NCI-H1417 (cell line): ENCODE measurements around the gene DPP6.

Experiments used
- DNase-seq, 3 experiments: peaks; one replicate each; lab custom pipeline; 2025; lab: John Stamatoyannopoulos, UW

The DPP6 gene

DNA sequence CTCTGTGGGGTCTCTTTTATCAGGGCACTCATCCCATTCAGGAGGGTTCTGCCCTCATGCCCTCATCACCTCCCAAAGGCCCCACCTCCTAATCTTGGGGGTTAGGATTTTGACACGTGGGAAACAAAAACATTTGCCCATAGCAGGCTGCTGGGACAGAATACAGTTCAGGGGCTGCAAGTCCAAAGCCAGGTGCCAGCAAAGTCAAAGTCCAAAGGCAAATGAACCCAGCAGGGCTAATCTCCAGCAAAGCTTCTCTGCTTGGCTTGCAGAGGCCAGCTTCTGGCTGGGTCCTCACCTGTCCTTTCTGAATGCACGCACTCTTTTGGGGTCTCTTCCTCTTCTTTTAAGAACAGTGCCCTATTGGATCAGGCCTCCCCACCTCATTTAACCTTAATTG, 359.9 kb downstream of the DPP6 start:
- no peak for DNase-seq

DNA sequence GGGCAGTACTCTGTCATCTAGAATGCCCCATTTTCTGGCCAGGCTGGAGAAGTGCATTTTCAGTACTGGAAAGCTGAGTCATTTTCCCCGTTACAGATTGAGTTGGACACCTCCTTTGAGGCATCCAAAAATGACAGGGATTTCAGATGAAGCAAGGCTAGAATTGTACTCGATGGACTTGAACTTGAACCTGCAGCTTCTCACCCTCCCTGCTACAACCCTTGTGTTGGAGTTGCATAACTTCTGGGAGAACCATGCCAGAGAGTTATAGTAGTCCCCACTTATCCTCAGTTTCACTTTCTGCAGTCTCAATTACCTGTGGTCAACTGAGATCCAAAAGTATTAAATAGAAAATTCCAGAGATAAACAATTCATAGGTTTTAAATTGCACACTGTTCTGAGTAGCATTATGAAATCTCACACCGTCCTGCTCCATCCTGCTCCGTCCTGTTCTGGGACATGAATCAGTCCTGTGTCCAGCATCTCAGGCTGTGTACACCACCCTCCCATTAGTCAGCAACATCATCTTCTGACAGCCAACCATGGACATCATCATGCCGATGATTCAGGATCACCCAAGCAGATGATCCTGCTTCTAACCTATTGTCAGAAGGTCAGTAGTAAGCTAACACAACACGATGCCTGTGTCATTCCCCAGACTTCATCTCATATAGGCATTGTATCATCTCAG, 363.7 kb downstream of the DPP6 start:
- DNase-seq = no peak

DNA sequence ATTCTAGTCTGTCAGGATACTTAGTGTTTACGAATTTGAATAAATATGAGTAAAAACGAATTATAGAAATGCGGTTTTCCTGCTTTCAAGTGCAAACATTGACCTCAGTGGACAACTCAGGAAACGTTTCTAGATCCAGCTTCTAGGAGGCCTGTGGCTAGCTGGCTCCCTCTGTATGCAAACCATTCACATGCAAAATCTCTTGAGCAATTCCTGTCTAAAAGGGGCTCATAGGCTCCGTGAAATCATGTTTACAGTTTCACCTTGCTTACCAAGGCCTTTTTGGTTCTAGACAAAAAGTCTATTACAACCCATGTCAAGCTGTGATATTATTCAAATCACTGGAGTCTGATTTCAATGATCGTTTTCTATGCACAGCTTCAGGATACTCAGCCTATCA, 364.5 kb downstream of the DPP6 start:
- DNase-seq = no peak

DNA sequence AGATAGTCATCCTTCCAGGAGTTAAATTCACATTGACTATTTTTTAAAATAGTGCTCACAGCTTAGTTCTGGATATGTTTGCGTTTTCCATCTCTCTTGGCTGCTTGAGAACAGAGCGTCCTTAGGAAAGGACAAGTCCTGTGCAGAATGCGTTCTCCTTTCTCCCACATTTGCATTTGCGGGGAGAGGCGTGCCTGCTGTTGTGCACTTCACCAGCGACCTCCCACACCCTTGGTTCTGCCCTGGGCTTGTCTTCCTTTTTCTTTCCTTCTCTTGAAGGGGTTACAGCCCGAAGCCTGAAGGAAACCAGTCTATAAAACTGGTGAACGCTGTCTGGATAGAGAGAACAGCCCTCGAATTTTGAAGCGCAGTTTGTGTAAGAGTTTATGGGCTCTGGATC, 367.1 kb downstream of the DPP6 start:
- no peak for DNase-seq

DNA sequence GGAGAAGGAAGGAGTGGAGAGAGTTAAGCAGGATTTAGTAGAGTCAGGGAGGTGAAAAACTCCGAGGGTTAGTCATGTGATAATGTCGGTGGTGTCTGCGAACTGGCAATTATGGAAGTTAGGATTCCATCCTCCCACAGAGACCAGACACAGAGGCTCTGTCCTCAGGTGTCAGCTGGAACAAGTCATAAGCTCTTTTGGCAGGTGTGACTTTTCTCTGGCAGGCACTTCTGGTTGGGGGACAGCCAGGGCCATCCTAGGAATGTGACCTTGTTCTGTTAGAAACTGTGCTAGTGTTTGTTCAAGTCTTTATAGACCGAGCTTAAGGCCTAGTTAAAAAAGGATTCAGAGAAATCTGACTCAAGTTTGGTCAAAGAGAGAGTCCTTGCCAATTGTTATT, 371.0 kb downstream of the DPP6 start:
- no peak for DNase-seq

DNA sequence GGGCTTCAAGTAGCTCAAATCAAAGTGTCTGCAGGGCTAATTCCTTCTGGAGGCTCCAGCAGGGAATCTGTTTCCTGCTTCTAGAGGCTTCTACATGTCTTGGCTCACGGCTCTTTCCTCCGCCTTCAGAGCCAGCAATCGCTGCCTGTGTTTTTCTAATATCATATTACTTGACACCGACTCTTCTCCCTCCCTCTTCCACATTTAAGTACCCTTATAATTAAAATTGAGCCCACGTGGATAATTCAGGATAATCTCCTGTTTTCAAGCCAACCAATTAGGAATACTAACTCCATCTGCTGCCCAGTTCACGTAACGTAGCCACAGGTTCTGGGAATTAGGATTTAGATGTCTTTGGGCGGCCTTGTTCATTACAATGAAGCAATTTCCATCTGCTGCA, 372.2 kb downstream of the DPP6 start:
- peak in 1 of 3 experiments; percentile 9 for DNase-seq

DNA sequence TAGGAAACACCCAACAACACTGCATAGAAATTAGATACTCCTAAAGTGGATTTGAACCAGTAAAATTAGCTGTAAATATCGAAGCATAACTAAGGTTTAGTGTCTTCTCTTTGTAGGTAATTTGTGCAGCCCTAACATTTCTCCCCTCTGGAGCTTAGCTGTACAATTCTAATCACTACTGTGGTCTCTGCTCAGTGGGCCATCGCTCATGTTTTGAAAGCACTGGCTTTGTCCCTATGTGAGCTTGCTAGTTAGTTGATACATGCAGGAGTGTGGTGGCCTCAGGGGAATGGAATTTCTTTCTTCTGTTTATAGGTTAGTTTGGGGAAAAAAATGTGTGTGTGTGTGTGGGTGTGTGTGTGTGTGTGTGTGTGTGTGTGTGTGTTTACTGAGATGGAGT, 373.1 kb downstream of the DPP6 start:
- DNase-seq = no peak

DNA sequence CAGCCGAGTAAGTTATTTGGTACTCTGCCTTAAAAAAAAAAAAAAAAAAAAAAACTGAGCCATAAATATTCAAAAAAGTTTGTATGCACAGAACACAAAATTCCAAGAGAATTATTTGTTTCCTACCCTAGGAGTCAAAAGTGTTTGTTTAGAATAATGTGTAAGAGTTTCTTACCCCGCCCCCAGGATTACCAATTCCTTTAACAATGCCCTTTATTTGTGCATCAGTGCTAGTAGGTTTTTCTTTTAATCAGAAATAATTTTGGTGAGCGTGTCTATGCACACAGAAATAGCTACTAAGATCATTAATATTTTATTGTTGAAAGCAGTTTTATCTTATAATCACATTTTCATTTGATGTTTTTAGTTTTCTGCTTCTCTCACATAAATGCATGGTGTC, 374.6 kb downstream of the DPP6 start:
- DNase-seq = no peak

DNA sequence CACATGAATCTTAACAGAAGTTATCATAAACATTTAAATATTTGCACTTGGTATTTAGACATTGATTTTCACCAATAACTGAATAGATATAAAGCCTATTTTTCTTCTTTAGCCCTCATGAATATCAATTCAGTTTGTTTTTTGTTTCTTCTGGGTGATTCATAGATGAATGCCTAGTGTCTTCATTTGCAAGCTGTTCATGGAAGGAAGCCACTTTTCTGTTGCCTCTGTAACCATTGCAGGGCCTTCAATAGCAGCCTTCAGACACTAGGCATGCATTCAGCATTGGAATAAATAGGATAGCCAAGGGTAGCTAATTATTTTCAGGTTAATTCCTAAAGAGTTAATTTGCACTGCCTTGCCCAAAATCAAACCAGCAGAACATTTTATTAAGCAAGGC, 375.3 kb downstream of the DPP6 start:
- DNase-seq = no peak

DNA sequence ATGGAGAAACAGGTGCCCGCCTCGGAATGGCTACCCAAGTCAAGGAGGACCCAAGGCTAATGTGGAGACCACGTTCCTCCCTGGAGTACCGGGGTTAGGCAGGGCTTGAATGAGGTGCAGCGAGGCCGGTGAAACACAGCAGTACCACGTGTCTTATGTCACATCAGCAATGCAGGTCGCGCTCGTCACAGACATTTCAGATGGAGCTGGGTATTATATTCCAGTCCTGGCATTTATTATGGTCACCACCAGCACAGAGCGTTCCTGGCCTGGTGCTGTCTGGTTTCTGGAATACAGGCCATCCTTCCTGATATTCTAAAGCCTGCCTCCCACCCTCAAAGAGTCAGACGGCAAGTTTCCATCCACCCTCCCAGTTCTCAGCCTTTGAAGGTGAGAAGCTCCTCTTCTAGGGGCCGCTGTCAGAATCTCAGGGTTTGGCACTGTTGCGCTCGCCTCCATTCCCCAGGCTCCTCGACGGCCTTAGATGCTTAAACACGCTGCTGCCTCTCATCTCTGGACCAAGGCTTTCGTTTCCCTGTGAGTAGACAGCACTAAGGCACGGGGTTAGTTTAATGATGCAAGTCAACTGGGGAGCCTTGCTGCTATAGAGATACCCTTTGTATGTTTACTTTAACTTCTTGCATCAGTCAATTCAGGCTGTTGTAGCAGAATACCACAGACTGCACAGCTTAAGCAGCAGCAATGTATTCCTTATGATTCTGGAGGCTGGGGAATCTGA, 377.6 kb downstream of the DPP6 start:
- no peak for DNase-seq

DNA sequence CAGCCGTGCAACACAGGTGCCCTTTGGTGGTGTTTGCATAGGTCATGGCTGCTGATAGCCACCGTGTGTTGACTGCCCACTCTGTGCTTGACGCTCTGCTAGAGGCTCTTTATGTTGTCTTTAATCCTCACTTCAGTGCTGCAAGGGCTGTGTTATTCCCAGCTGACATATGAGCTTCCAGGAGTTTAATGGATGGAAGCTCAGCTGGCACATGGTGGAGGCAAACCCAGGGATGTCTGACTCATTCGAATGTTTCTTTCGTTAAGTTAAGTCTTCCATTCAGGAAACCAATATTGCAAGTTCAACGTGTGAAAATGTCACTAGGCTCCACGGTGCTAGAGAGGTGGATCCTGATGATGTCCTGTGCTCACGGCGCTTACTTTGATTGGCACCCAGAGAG, 378.4 kb downstream of the DPP6 start:
- no peak for DNase-seq

DNA sequence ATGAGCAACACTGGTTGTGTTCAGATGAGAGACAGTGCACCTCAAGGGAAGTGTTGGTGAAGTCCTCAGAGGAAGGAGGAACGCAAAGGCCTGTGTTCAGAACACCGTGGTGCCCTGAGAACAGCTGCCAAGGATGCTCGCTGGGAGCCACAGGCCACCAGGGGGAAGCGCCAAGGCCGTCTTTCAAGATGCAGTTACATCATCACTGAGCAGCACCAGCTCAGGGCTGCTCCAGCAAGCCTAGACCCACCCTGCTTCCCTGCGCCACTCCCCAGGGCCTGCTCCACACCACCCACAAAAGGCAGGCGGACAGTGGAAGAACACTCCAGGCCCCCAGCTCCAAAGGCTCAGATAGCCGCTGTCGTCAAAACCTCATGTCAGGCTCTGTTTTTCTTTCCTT, 378.8 kb downstream of the DPP6 start:
- DNase-seq = no peak

DNA sequence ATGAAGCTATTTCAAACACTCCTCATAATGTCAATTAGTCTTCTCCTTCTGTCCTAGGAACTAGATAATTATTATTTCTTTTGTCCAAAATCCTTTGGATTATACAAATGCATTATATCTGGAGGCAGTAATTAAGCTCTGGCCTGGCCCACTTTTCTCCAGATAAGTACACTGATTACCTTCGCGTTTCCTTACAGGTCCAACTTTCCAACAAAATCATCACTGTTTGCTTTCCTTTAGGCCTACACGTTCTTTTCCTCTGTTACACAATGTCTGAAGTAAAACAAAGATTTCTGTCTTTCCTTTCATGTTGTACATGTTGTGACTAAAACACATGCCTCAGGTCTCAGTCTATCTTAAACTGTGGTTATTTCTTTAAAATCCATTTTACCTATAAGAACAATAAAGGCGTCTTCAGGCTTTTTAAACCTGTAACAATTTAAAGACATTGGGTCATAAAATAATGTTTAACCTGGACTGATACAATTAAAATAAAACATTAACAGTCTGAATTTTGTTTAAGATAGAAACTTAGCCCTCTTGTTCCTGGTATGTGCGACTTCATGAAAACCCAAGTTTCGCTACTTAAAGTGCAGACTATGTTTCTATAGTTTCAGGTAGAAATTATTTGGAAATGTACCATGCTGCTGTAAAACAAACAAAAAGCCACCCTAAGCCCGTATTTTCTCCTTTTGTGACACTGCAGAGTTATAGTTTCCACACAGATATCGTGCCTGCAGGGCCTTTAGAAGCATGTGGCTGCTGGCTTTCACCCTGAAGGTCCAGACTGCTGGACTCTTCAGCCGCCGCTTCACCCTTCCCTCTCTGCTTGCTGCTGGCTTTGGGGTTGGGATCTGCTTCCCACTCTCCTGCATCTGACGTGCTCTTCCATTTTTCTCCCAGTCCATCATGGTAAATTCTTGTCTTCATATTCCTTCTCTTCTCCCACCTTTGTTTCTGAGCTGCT, 381.7 kb downstream of the DPP6 start:
- DNase-seq = no peak

DNA sequence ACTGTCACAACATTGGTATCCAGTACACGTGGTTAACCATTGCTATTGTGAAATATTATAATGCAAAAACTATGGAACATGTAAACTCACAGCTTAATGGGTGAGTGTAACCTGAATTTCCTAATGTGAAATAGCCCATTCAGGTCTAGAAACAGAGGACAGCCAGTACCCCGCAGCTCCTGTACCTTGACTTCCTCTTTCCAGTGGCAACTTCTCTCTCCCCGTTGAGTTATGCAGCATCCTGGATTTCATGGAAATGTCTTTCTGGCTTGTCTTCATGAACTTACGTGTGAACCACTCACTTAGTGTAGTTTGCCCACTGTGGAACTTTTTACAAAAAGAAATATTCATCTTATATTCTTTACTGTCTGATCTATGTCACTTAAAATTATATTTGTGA, 384.4 kb downstream of the DPP6 start:
- DNase-seq = no peak

DNA sequence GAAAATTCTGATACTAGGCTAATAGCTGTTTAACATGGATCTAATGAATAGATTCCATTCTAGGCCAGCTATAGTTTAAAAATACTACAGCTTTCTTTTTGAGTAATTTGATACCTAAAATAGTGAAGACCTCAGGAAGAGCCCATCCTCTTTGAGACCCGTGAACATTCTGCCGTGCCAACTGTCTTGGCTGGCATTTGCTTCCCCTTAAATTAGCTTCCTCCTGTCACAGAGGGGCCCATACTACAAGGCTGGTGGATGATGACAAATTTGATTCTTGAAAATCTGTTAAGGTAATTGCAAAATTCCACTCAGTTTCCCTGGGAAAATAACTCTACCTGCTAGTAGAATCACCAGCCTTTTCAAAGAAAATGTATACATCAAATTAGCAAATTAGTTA, 385.0 kb downstream of the DPP6 start:
- DNase-seq = no peak

DNA sequence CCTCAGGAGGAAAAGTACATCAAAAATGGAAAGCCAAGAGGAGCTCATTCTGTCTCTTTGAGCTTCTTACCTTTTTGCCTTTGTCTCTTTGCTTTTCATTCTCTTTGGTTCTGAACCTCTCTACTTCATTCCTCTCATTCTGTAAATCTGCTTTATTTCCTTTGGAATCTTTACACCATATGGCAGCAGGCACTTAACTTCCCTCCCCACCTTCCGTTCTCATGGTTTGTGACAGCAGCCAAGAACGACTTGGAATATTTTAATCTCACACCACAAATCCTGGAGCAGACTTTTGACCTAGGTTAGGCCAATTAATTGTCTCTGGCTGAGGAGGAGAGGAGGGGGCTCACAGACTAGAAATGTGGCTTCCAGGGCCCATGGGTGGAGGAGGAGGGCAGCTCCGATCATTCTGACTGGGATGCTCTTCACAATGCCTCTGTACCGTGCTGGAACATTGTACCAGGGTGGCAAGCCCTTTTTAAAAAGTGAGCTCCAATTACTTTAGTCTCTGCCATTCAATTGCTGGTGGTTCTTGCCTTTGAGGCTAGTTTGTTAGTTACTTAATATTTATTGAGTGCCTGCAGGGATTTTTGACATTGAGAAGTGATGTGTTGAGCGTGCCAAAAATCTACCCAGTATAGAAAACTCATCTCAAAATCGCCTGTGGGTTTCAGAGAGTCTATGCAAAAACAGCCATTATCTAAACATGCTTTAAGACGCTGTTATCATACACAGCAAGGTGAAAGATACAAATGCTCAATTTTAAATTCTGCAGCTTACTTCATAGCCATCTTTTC, 386.6 kb downstream of the DPP6 start:
- DNase-seq = no peak

DNA sequence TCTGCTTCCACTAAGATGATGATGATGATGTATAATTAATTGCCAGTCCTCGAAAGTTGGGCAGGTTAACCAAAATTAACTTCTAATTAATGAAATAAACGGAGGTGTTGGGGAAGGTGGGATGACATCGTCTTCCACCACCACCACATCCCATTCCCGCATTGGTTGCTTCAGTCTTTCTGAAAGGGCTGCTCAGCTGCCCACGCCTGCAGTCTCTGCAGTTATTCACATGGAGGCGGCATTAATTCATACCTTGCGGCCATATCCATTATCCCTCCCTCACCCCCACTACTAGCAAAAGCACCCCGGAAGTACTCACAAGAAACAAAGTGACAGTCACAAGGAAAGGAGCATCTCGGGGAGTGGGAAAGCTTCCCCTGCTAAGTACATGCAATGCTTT, 387.9 kb downstream of the DPP6 start:
- DNase-seq = no peak

DNA sequence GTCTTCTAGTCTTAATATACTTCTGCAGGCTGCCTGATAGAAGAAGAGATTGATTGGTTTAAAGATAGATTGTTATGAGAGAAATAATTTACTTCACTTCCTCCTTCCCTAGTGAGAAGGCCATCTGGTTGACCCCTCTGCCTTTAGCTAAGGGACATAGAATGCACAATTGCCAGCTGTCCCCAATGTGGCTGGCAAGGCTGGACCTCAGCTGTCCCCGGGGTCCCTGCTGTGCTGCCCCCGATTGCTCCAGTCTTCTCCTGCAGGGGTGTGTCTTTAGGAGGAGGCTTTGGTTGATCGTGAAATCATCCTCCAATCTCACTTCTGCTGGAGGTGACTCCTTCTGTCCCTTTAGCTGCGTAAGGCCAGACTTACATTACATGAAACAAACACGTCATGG, 388.5 kb downstream of the DPP6 start:
- DNase-seq = no peak

DNA sequence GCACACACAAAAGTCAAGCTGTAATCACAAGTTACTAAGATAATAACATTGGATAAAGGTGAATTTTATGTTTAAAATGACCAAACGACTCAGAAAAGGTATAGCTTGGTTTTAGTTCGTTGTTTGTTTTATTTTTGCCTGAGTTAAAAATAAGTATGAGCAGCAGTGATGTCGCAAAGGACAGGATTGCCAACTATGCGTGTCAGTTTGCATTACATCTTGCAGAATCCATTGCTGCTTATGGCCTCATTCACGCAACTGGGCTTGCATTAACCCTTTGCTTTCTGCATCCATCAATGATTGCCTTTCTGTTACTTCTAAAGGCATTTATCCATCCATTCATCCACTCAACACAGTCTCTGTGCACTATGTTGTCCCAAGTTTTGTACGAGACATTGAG, 389.6 kb downstream of the DPP6 start:
- DNase-seq = no peak

DNA sequence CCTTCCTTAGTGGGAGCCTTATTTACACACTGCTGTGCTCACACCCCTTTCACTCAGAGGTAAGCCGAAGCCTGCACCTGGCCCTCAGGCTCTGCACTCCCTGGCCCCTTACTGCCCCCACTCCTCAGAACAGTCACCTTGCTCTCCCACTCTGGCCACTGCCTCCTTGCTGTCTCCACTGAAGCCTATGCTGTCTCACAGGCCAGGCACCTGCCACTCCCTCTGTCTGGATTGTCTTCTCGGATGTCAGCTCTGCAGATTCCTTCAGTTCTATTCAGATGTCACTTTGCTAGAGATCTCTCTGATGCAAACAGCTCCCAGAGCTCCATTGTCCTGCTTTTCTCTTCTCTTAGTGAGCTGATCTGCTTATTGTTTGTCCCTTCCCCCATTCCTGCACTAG, 390.7 kb downstream of the DPP6 start:
- no peak for DNase-seq

DNA sequence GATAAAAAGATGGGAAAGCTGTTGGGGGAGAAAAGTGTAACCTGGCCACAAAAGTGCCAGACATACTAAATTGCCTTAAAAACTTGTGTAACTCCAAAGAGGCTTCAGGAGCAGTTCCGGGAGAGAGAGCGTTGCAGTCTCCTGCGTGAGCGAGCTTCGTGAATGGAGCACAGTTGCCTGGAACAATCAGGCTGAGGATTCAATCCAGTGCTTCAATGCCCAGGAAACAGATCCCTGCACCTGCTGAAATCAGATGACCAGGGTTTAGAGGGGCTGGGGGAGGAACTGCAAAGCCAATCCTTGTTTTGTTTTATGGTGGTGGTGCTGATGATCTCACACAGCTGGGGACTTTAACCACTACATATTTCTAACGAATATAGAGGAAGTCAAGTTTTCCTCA, 398.3 kb downstream of the DPP6 start:
- DNase-seq = no peak
